DMS 273 (cell line): ENCODE results near the gene RARRES2.

ENCODE experiments used
- DNase-seq: peaks from one replicate; lab custom pipeline; 2025; ENCODE audit not compliant: unreplicated experiment; lab: John Stamatoyannopoulos, UW

RARRES2 gene

GRCh38 chr7:150363370-150363769 lies 21.9 kb upstream of the RARRES2 start:
- DNase-seq: peak; percentile 92

- DNase-seq: no peak
These were observed 20.6 kb upstream of the RARRES2 start for GRCh38 chr7:150361807-150362621.

DNA sequence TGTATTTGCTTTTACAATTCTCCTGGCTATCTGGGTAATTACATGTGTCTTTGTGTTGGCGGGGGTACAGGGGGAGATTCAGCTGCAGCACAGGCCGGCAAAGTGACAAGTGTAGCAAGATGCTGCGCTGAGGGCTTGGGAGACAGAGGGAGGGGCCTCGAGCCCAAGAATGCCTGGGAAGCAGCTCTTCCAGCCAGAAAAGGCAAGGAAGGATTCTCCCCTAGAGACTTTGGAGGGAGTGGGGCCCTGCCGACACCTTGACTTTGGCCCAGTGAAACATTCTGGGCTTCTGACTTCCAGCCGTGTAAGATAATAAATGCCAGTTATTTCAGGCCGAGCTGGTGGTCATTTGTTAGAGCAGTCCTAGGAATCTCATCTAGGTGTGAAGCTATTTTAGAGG lies 20.0 kb upstream of the RARRES2 start:
- DNase-seq: no peak

DNA sequence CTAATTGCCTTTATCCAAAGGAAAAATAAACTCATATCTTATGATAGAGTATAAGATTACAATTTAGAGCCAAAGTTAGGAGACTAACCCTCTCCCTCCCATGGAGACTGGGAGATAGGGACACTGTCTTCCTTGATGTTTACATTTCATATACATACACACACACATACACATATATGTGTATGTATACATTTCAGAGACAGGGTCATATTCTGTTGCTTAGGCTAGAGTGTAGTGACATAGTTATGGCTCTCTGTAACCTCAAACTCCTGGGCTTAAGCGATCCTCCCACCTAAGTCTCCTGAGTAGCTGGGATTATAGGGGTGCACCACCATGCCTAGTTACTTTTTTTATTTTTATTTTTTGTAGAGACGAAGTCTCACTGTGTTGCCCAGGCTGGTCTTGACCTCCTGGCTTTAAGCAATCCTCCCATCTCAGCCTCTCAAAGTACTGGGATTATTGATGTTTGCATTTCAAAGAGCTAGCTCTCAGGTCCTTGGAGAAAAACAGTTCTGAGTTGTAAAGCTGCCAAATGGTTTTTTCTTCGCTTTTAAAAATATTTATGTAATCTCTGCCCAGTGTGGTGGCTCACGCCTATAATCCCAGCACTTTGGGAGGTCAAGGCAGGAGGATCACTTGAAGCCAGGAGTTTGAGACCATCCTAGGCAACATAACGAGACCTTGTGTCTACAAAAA lies 19.1 kb upstream of the RARRES2 start:
- no peak for DNase-seq

DNA sequence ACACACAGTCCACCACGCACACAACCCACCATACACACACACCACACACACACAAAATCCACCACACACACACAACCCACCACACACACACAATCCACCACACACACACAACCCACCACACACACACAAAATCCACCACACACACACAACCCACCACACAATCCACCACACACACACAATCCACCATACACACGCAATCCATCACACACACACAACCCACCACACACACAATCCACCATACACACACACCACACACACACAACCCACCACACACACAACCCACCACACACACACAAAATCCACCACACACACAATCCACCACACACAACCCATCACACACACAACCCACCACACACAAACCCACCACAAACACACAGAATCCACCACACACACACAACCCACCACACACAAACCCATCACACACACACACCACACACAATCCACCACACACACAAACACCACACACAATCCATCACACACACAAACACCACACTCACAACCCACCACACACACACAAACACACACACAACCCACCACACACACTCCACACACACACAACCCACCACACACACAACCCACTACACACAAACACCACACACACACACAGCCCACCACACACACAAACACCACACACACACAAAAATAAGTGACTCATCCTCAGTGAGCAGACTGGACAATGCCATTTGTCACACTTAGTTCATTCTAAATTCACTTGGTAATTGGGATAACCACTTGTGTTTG lies 18.4 kb upstream of the RARRES2 start:
- no peak for DNase-seq

DNA sequence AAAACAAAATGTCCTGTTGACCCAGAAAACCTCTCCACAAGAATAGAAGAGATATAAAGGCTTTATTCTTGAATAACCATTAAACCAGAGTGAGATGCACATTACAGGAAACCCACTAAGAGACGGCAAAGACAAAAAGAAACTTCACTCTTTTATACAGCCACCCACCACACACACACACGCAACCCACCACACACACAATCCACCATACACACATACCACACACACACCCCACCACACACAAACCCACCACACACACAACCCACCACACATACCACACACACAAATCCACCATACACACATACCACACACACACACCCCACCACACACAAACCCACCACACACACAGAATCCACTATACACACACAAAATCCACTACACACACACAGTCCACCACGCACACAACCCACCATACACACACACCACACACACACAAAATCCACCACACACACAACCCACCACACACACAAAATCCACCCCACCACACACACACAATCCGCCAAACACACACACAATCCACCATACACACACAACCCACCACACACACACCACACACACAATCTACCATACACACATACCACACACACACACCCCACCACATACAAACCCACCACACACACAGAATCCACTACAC lies 17.7 kb upstream of the RARRES2 start:
- no peak for DNase-seq

DNA sequence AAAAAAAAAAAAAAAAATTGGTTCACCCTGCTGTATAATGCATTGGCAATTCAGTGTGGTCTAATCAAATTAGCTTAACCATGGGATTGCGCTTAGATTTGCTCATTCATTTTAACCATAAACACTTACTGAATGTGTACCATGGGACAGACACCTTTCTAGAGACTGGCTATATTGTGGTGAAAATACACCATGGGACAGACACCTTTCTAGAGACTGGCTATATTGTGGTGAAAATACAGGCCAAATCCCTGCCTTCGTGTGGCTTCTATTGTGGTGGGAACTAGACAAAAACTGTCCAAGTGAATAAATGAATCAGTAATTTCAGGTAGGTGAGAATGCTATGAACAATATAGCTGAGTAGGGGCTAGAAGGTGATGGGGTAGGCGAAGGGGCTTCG lies 17.0 kb upstream of the RARRES2 start:
- DNase-seq: no peak

DNA sequence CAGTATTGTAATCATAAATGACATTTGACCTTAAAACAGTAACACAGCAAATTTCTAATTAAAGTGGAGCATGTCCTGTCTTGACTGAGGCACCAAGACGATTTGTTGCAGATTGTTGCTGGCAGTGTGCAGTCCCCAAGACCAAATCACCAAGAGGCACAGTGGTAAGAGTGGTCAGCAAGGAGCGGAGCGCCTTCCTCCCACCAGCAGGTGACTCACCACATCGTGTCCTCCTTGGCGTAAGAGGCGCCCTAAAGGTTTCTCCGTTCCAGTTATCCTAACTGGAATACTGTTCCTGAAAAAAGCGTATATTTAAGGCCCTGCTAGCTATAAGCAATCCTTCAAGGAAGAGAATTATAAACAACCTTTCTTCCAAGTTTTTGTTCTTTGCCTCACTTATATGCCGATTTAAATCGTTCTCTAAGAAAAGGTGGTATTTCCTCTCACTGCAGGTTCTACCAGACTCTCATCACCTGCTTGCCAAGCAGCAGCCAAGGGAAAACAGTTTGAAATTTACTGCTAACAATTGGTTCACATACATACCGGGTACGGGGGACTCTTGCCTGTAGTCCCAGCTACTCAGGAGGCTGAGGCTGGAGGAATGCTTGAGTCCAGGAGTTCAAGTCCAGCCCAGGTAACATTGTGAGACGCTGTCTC lies 16.5 kb upstream of the RARRES2 start:
- no peak for DNase-seq

GRCh38 chr7:150357270-150357669 lies 15.8 kb upstream of the RARRES2 start:
- DNase-seq: peak; percentile 95

DNA sequence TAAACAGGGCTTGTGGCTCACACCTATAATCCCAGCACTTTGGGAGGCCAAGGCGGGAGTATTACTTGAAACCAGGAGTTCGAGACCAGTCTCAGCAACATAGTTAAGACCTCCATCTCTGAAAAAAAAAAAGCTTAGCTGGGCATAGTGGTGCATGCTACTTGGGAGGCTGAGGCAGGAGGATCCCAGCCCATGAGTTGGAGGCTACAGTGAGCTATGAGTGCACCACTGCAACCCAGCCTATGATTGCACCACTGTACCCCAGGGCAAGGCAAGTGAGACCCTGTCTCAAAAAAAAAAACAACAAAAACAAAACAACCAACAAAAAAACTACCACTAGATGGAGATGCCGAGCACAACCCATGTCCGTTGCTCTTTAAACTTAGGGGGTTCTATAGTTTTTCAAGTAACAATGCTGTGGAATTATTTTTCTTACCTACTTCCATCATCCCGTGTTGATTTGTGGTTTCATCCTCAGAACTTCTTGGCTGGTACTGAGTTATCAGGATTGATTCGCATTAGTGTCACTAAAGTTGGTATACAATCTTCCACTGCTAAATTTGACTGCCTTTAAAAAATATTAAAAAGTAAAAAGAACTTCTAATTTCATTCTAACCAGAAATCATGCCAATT lies 15.0 kb upstream of the RARRES2 start:
- peak; percentile 81 for DNase-seq

DNA sequence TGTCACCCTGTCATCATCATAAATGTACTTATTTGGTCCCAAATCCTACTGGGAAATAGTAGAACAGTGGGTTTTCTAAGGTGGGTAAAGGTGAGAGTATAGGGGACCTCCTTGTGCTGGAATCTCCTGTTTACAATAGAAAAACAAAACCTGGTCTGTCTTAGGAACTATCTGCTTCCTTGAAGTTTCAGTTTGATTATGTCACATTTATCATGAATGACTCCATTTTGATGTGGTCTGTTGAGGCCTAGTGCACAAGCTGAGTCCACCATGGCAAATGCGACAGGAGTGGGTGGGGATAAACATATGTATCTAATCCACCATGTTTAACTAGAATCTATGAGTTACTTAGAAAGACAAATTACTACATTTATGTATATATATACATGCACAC lies 14.2 kb upstream of the RARRES2 start:
- no peak for DNase-seq

DNA sequence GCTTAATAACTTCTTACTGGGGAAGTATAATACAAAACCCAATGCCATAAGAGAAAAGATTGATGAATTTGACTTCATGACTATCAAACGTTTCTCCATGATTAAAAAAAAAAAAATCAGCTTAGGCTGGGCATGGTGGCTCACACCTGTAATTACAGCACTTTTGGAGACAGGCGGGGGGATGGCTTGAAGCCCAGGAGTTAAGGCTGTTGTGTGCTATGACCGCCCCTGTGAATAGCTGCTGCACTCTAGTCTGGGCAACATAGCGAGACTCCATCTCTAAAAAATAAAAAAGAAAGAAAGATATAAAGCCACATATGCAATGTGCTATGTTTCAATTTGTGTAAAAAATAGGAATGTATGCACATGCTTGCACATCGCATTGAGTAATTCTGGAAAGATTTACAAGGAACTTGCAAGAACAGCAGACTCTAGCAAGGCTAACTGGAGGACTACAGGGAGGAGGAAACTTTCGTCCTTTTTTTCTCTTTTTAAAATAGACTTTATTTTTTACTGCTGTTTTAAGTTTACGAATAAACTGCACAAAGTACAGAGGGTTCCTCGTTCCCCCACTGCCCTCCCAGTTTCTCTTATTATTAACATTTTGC lies 10.3 kb upstream of the RARRES2 start:
- DNase-seq: peak; percentile 63

DNA sequence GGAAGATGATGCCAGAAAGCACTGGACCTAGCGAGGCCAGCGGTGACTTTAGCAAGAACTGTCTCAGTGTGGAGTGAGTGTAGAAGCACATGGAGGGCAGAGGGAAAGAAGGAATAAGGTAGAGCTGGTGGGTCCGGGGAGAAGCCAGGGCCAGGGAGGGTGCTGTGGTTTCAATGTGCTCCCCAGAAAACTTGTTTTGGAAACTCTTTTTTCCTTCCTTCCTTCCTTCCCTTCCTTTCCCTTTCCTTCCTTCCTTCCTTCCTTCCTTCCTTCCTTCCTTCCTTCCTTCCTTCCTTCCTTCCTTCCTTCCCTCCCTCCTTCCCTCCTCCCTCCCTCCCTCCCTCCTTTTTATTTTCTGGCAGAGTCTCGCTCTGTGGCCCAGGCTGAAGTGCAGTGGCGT lies 5.5 kb upstream of the RARRES2 start:
- DNase-seq: no peak

DNA sequence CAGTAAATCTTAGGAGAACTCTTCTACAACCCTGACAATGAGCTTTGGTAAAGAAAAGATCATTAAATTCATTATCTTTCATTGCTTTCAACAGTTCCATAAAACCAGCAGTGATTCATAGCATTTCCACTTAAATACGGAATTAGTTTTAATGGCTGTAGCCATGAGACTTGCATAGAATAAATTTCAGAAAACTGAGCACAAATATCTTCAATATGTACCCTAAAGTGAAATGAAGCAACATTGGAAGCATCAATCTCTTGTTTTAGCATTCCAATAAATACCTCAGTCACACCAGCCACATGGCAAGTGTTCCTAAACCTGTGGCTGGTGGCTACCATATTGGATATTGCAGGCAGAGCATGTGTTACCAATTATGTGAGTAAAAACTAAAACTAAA lies 3.6 kb upstream of the RARRES2 start:
- DNase-seq: no peak

DNA sequence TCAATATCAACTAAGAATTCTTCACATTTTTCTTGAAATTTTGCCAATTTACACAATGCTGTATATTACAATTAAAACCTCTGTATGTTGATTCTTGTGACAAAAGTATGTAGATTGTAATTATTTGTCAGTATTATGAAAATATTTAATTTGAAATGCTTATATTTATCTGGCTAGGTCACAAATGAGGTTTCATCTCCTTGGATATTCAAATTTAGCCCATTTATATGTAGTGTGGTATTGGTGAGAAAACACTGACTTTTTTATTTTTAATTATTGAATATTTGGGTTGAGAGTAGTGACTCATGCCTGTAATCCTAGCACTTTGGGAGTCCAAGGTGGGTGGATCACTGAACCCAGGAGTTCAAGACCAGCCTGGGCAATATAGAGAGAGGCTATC lies 2.9 kb upstream of the RARRES2 start:
- no peak for DNase-seq

- DNase-seq: no peak
These were observed 1.8 kb upstream of the RARRES2 start for GRCh38 chr7:150343225-150343624.

- DNase-seq: no peak
These were observed 636 bp upstream of the RARRES2 start for GRCh38 chr7:150342121-150342408.

- no peak for DNase-seq
These were observed 560 bp downstream of the RARRES2 start for GRCh38 chr7:150340875-150341262.

DNA sequence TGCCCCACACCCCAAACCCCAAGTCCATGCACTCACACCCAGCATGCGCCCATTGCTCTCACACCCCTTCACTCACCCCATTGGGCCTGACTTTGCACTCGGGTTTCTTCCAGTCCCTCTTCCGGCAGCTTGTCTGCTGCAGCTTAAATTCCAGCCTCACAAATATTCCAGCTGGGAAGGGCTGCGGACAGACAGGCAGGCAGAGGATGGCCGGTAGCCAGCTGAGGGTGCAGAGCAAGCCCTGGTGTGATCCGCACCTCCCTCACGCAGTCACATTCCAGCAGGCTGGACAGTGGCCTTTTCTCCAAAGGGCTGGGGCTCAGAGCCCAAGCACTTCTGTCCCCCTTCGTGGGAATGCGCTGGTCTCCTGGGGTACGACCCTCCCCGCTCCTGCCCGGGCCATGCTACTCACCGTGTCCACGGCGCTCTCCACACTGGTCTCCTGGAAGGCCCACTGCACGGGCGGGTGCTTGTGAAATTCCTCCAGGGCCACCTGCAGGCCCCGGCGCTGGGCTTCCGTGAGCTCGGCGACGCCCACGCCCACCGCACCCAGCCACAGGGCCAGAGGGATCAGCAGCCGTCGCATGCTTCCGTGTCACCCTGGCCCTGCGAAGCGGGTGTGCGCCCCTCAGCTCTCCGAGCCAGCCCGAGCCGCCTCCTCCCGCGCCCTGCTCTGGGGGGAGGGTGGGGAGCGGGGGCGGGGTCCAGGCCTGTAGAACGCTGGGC lies 1.2 kb downstream of the RARRES2 start:
- DNase-seq: no peak

- no peak for DNase-seq
These were observed 2.0 kb downstream of the RARRES2 start for GRCh38 chr7:150339409-150339809.
